Rectal smooth muscle tissue (tissue), 1 donor: ENCODE data around the gene P2RY2.
"Not testable (repeated sequence)": the region's sequence is repeated elsewhere in the genome, so short reads cannot be mapped to it uniquely, and the experiment has no call there.

ENCODE experiments used
- H3K27ac ChIP-seq: one replicate; pipeline ENCODE4 v1.7.0; 2013; ENCODE audit warnings: low read depth, low read length, inconsistent platforms
- H3K27me3 ChIP-seq: one replicate; pipeline ENCODE4 v1.7.0; 2013; ENCODE audit warnings: low read length; ENCODE audit not compliant: control insufficient read depth, insufficient read depth
- H3K36me3 ChIP-seq: one replicate; pipeline ENCODE4 v1.7.0; 2013; ENCODE audit warnings: low read length; ENCODE audit not compliant: control insufficient read depth, insufficient read depth
- H3K4me1 ChIP-seq: one replicate; pipeline ENCODE4 v1.7.0; 2013; ENCODE audit warnings: low read length; ENCODE audit not compliant: control insufficient read depth, insufficient read depth
- H3K4me3 ChIP-seq: one replicate; pipeline ENCODE4 v1.7.0; 2013; ENCODE audit warnings: low read length
- H3K9ac ChIP-seq: one replicate; pipeline ENCODE4 v1.7.0; 2013; ENCODE audit warnings: low read length

P2RY2 gene

DNA sequence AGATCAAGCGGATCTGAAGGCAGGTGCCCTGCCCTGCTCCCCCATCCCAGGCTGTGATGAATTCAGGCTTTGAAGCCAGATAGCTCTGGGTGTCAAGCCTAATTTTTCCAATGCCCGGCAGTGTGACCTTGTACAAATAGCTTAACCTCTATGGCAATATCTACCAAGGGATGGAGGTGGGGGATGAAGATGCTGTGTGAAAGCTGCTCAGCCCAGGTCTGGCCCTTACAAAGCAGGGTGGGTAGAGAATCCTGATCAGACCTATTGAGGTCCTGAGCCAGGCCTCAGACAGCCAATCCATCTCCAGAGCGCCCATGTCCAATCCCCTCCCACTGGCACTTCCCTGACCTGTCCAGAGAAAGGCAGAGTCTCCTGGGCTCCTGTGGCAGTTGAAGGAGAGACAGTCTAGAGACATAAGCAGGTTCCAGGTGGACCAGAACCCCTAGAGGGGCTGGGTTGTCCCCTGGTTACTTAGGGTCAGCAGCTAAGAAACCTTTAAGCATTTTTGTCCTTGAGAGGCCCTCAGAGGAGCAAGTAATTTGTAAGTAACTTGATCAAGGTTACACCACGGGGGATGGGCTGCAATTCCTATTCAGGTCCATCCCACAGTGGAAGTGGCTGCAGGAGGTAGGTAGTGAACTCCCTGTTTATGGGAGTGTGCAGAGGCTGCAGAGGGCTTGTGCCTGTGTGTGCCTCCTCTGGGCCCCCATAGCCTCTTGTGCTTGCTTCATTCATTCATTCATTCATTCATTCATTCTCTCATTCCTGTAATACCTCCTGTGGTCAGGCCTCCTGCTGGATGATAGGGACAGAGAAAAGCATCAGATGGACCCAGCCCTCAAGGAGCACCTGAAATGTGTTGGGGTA, 10.4 kb downstream of the P2RY2 start:
- no peaks in the 10 kb centered on the region for H3K27me3 ChIP-seq
- H3K27ac ChIP-seq = no peak overlapping the region
- H3K36me3 ChIP-seq = no peaks in the 10 kb centered on the region
- no peak overlapping the region for H3K4me3 ChIP-seq
- H3K9ac ChIP-seq = no peak overlapping the region
- no peaks in the 10 kb centered on the region for H3K4me1 ChIP-seq

DNA sequence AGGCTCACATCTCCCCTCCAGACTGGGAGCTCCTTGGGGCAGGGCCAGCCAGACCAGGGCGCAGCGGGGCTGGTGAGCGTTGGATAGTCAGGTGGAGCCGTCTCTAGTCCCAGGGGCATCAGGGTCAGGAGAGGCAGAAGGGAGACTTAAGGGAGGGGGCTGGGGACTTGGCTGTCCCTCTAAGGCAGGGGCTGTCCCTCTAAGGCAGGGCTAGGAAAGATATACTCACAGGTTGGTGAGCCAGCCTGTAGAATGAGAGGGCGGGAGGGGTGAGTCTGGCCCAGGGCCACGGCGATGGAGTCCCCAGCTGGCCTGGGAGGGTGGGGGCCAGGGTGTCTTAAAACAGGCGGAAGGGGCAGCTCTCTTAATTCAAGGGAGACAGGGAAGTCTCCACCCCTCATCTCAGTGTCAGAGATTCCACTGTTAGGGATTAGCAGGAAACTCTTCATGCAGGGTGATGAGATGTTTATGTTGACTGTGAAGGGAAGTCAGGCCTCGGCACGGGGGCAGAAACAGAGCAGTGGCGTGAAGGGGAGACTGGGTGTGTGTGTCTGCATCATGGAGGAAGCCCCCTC, 11.3 kb downstream of the P2RY2 start:
- no peak overlapping the region for H3K9ac ChIP-seq
- H3K36me3 ChIP-seq = no peaks in the 10 kb centered on the region
- no peaks in the 10 kb centered on the region for H3K27me3 ChIP-seq
- H3K27ac ChIP-seq = no peak overlapping the region
- no peak overlapping the region for H3K4me3 ChIP-seq
- H3K4me1 ChIP-seq = no peaks in the 10 kb centered on the region

DNA sequence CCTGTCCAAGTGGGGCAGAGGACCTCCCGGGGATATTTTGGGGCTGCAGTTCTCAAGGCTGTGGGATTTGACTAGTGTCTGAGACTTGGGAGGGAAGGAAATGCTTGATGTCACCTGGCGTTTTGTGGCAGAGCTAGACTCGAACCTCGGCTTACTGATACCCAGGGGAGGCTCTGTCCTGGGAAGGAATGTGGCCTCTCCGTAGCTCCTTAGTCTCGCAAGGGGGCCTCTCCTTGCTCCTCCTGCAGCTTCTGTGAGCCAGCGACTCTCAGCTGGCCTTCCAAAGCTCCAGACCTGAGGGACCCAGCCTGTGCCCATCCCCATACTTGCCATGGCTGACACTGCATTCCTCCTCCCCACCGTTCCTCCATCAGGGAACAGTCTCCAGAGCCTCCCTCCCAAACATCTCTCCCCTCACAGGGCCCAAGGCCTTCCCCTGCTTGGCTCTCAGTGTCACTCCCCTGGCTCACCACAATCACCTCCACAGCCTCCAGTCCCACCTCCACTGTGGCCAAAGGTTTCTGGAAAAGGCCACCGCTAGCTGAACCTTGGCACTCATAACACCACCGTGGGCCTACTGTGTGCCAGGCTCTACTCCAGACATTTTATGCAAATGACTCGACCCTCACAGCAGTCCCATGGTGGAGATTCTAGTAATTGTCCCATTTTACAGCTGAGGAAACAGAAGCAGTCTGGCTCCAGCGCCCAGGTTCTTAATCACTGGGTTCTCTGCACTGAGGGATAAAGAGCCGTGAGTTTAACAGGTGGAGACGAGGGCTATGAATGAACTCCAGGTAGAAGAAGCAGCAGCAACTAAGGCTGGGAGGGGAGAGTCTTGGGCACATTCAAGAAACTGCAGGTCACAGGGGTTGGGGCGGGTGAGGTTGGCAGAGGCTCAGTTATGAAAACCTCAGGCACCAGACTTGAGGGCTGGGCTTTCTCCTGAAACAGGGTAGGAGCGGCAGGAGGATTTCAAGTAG, 12.1 kb downstream of the P2RY2 start:
- no peak overlapping the region for H3K27ac ChIP-seq
- no peaks in the 10 kb centered on the region for H3K4me1 ChIP-seq
- no peak overlapping the region for H3K4me3 ChIP-seq
- H3K27me3 ChIP-seq = no peaks in the 10 kb centered on the region
- no peaks in the 10 kb centered on the region for H3K36me3 ChIP-seq
- no peak overlapping the region for H3K9ac ChIP-seq

- Histone ChIP-seq H3K27me3 (no peaks in the 10 kb centered on the region), H3K4me3 (no peak overlapping the region), H3K4me1 (no peaks in the 10 kb centered on the region), H3K9ac (no peak overlapping the region), H3K36me3 (no peaks in the 10 kb centered on the region), H3K27ac (no peak overlapping the region)
Measured at GRCh38 chr11:73230931-73231330, 12.8 kb downstream of the P2RY2 start.

DNA sequence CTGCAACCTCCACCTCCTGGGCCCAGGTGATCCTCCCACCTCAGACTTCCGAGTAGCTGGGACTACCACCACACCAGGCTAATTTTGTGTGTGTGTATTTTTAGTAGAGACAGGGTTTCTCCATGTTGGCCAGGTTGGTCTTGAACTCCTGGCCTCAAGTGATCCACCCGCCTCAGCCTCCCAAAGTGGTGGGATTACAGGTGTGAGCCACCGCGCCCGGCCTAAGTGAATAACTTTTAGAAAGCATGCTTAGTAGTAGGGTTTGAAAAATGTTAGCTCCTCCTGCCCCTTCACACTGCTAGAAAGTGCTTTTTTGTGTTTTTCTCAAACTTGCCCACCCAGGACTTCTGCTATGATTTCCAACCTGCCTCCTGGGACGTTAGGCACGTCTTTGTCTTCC, 14.4 kb downstream of the P2RY2 start:
- not testable (repeated sequence) for H3K27ac ChIP-seq, H3K36me3 ChIP-seq, H3K9ac ChIP-seq, H3K4me3 ChIP-seq, H3K27me3 ChIP-seq, H3K4me1 ChIP-seq

DNA sequence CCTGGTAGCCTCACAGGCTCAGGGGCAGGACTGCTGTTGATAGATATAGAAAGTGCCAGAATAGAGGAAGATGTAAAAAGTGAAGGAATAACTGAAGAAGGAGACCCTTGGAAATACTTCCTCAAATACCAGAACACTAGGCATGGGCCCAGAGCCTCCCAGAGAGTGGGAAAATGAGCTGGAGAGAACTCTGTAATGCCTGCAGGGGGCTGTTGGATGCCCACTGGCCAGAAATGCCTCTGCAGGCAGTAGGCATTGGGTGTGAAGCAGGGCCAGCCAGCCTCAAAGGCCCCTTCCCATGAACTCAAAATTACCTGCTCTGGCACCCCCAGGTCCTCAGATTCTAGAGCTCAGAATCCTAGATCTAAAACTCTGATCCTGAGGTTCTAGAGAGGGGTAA, 15.1 kb downstream of the P2RY2 start:
- Histone ChIP-seq H3K4me3 (no peak overlapping the region), H3K36me3 (no peaks in the 10 kb centered on the region), H3K9ac (peak overlapping the region; percentile 5), H3K27ac (no peak overlapping the region), H3K4me1 (no peaks in the 10 kb centered on the region), H3K27me3 (no peaks in the 10 kb centered on the region)

DNA sequence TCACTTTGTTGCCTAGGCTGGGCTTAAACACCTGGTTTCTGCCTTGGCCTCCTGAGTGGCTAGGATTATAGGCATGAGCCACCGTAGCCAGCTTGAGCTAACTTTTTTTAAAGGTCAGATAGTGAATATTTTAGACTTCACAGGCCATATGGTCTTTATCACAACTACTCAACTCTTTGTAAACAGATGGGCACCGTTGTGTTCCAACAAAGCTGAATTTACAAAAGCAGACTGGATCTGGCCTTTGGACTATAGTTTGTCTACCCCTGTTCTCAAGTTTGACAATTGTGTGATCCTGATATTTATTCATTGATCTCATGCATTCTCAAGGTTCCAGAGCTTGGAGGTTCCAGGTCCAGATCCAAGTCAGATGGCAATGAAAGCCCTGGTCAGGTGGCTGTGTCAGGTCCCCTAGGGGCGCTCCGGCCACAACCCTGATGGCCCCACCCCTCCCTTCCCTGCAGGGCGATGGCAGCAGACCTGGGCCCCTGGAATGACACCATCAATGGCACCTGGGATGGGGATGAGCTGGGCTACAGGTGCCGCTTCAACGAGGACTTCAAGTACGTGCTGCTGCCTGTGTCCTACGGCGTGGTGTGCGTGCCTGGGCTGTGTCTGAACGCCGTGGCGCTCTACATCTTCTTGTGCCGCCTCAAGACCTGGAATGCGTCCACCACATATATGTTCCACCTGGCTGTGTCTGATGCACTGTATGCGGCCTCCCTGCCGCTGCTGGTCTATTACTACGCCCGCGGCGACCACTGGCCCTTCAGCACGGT, 15.8 kb downstream of the P2RY2 start:
- no peak overlapping the region for H3K4me3 ChIP-seq
- H3K27ac ChIP-seq = no peak overlapping the region
- H3K36me3 ChIP-seq = no peaks in the 10 kb centered on the region
- H3K4me1 ChIP-seq = no peaks in the 10 kb centered on the region
- no peak overlapping the region for H3K9ac ChIP-seq
- no peaks in the 10 kb centered on the region for H3K27me3 ChIP-seq

DNA sequence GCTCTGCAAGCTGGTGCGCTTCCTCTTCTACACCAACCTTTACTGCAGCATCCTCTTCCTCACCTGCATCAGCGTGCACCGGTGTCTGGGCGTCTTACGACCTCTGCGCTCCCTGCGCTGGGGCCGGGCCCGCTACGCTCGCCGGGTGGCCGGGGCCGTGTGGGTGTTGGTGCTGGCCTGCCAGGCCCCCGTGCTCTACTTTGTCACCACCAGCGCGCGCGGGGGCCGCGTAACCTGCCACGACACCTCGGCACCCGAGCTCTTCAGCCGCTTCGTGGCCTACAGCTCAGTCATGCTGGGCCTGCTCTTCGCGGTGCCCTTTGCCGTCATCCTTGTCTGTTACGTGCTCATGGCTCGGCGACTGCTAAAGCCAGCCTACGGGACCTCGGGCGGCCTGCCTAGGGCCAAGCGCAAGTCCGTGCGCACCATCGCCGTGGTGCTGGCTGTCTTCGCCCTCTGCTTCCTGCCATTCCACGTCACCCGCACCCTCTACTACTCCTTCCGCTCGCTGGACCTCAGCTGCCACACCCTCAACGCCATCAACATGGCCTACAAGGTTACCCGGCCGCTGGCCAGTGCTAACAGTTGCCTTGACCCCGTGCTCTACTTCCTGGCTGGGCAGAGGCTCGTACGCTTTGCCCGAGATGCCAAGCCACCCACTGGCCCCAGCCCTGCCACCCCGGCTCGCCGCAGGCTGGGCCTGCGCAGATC, 16.5 kb downstream of the P2RY2 start:
- H3K9ac ChIP-seq = no peak overlapping the region
- H3K4me1 ChIP-seq = no peaks in the 10 kb centered on the region
- H3K36me3 ChIP-seq = no peaks in the 10 kb centered on the region
- H3K27me3 ChIP-seq = no peaks in the 10 kb centered on the region
- H3K4me3 ChIP-seq = no peak overlapping the region
- no peak overlapping the region for H3K27ac ChIP-seq

- Histone ChIP-seq H3K4me3 (no peak overlapping the region), H3K27ac (no peak overlapping the region), H3K36me3 (no peaks in the 10 kb centered on the region), H3K4me1 (no peaks in the 10 kb centered on the region), H3K27me3 (peaks cover 3% of the 10 kb centered on the region), H3K9ac (no peak overlapping the region)
Measured at GRCh38 chr11:73235236-73235786, 17.2 kb downstream of the P2RY2 start.

DNA sequence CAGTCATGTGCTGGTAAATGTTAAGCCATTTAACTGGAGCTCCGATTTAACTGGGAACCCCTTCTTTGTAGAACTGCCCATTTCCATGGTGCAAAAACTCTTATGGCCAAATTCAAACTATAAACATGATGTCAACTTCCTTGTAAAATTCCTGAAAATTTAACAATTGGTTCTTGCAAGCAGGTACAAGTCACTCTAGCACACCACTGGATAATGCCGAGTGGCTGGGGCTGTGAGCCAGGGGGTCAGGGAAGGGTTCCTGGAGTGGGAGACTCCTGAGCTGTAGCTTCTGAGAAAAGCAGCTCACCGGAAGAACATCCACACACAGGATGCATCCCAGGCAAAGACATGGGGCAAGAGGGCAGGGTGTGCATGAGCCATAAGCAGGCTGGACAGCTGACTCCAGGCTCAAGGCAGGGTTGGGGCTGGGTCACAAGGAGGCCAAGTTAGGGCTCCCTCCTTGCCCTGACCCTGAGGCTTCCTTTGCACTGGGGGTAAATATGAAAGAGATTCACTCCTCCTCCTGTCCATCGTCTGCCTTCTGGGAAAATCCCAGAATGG, 18.2 kb downstream of the P2RY2 start:
- Histone ChIP-seq H3K4me3 (no peak overlapping the region), H3K4me1 (no peaks in the 10 kb centered on the region), H3K27ac (no peak overlapping the region), H3K36me3 (no peaks in the 10 kb centered on the region), H3K9ac (no peak overlapping the region), H3K27me3 (peaks cover 3% of the 10 kb centered on the region)

DNA sequence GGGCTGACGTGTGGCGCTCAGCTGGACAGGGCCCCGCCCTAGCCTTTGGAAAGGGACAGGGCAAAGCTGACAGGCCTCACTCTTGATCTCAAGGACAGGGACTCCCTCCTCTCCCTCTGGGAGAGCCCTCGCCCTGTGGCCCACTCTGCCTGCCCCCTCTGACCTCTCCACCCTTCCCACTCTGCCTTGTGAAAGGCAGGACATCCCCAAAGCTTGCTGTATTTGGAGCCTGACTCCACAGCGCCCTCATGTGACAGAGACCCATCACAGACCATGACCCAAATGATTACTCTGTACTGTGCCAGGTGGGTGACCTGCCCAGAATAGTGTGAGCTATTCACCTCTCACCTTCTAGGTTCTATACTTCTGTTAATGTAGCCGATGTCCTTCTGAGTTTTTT, 18.8 kb downstream of the P2RY2 start:
- H3K27me3 ChIP-seq = peaks cover 3% of the 10 kb centered on the region
- no peak overlapping the region for H3K27ac ChIP-seq
- no peaks in the 10 kb centered on the region for H3K36me3 ChIP-seq
- no peak overlapping the region for H3K4me3 ChIP-seq
- H3K9ac ChIP-seq = no peak overlapping the region
- H3K4me1 ChIP-seq = no peaks in the 10 kb centered on the region
